Vagina (tissue), 2 donors: ENCODE measurements around the gene CDK15.

Experiments used
- POLR2A ChIP-seq, 2 donors: fragments of 450-650 bp; IDR thresholded peaks; one replicate each; pipeline ENCODE4 v1.6.1; 2017; ENCODE audit warnings: antibody characterized with exemption in 2 of 2, mild to moderate bottlenecking in 2 of 2, moderate library complexity in 2 of 2
- POLR2AphosphoS5 ChIP-seq, 2 donors: sonication (generic); formaldehyde crosslinking; IDR thresholded peaks; one replicate each; pipeline ENCODE4 v1.9.0; 2017; ENCODE audit warnings: antibody characterized with exemption in 2 of 2, mild to moderate bottlenecking in 2 of 2, low read depth in 1 of 2; ENCODE audit not compliant: insufficient read depth in 1 of 2
- TF ChIP-seq, protein P1 (sequence below), 3 experiments: fragments of 450-650 bp in 2 of 3; fragments of 200-600 bp in 1 of 3; sonication (generic) in 1 of 3; IDR thresholded peaks; one replicate each; pipeline ENCODE4 v1.5.1; 2017 to 2019; ENCODE audit warnings: antibody characterized with exemption in 3 of 3, mild to moderate bottlenecking in 2 of 3, moderate library complexity in 2 of 3

DNA sequence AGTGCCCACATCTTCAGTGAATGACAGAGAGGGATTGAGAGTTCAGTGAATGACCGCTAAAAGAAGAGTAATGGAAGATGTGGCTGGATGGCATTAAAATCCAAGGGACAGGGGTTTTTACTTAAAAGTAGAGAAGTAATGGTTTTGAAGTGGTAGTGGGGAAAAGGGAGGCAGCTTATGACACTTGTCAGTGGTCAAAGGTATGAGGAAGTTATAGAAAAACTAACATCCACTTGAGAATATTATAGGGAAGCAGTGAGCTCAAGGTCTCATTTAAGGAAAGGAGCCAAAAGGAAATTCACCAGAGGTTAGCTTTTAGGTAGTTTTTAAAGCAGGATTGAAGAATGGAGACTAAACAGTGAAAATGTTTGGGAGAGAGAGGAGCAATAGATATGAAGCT, 24.3 kb downstream of the CDK15 start:
- TF ChIP-seq POLR2A (IDR thresholded peaks at IDR 0.05) (no peak), POLR2AphosphoS5 (IDR thresholded peaks at IDR 0.05; ENCODE audit: insufficient read depth in 1 of 2, low read depth in 1 of 2) (no peak)
- TF ChIP-seq, protein P1, sequence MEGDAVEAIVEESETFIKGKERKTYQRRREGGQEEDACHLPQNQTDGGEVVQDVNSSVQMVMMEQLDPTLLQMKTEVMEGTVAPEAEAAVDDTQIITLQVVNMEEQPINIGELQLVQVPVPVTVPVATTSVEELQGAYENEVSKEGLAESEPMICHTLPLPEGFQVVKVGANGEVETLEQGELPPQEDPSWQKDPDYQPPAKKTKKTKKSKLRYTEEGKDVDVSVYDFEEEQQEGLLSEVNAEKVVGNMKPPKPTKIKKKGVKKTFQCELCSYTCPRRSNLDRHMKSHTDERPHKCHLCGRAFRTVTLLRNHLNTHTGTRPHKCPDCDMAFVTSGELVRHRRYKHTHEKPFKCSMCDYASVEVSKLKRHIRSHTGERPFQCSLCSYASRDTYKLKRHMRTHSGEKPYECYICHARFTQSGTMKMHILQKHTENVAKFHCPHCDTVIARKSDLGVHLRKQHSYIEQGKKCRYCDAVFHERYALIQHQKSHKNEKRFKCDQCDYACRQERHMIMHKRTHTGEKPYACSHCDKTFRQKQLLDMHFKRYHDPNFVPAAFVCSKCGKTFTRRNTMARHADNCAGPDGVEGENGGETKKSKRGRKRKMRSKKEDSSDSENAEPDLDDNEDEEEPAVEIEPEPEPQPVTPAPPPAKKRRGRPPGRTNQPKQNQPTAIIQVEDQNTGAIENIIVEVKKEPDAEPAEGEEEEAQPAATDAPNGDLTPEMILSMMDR (IDR thresholded peaks at IDR 0.05): no peak
